OCI-M2 (cell line): ENCODE data around the gene GPRC5B.

Source experiments
- DNase-seq: peaks from one replicate; lab custom pipeline; 2025; ENCODE audit not compliant: unreplicated experiment; lab: John Stamatoyannopoulos, UW

Gene GPRC5B

GRCh38 chr16:19874026-19874425, 10.6 kb downstream of the GPRC5B start:
- no peak for DNase-seq

GRCh38 chr16:19872935-19873334, 11.7 kb downstream of the GPRC5B start:
- DNase-seq, result no peak

DNA sequence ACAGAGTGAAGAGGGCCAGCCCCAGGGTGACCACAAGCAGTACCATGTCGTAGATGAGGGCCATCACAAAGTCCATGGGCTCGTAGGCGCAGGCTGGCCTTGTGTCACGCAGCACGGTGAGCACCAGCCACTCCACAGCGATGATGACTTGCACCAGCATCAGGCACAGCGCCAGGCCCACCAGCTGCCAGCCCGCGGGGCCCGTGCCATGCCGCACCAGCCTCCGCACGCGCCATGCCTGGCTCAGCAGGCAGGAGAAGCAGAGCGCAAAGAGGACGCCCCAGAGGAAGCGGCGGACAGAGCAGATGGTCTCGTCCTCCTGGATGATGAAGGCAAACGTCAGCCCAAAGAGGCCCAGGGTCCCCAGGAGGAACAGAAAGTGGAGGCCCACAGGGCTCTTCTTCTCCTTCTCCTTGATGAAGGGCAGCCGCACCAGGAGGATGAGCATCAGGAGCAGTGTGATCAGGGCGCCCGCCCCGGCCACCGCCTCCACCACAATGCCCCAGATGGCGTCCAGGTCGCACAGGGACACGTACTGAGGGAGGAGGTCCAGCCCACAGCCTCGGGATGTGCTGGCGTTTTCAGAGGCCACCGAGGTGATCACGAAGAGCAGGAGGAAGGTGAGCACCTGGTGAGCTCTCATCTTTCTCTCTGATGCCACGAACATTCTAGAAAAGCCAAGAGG, 12.3 kb downstream of the GPRC5B start:
- no peak for DNase-seq

GRCh38 chr16:19871721-19872120, 12.9 kb downstream of the GPRC5B start:
- no peak for DNase-seq

GRCh38 chr16:19868421-19868820, 16.2 kb downstream of the GPRC5B start:
- DNase-seq, result no peak

- DNase-seq, result no peak
Measured at GRCh38 chr16:19864566-19864965, 20.1 kb downstream of the GPRC5B start.

- DNase-seq, result no peak
Measured at GRCh38 chr16:19863990-19864389, 20.7 kb downstream of the GPRC5B start.

- no peak for DNase-seq
Measured at GRCh38 chr16:19861811-19862327, 22.8 kb downstream of the GPRC5B start.

- DNase-seq, result no peak
Measured at GRCh38 chr16:19861133-19861532, 23.5 kb downstream of the GPRC5B start.

GRCh38 chr16:19860166-19861041, 24.2 kb downstream of the GPRC5B start:
- no peak for DNase-seq

DNA sequence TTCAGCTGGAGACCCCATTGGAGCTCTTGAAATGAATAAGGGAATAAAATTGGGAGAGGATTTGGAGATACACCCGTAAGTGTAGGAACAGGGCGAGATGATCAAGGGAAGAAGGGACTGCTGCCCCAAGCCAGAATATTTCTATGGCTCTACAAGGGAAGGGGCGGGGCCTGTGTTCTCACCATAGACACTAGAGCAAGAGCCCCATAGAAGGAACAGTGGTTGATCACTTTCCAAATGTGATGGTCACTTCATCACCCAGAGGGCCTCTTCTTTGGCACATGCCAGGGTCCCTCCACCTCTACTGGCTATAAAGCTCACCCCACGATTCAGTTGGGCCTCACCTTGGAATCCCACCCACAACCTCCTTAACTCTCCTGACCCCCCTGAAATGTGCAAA, 25.0 kb downstream of the GPRC5B start:
- no peak for DNase-seq

DNA sequence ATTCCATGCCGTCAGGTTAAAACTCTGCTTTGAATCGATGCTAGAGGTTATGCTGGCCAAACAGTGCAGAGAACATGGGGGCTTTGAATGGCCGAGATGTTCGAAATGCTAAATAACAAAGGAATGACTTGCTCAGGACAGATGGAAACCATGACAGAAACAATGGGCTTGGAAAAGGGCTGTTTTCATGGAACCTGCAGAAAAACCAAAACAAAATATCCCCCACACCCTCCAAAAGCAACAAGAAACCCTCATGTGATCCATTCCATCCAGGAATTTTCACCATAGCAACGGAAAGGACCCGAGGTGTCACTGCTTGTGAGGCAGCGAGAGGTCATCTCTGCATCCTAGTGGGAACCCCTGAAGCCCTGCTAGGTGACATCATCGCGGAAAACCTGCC, 25.5 kb downstream of the GPRC5B start:
- DNase-seq, result no peak

- DNase-seq, result no peak
Measured at GRCh38 chr16:19858340-19859018, 26.2 kb downstream of the GPRC5B start.

- no peak for DNase-seq
Measured at GRCh38 chr16:19857593-19858339, 26.9 kb downstream of the GPRC5B start.

GRCh38 chr16:19856120-19856519, 28.5 kb downstream of the GPRC5B start:
- no peak for DNase-seq

DNA sequence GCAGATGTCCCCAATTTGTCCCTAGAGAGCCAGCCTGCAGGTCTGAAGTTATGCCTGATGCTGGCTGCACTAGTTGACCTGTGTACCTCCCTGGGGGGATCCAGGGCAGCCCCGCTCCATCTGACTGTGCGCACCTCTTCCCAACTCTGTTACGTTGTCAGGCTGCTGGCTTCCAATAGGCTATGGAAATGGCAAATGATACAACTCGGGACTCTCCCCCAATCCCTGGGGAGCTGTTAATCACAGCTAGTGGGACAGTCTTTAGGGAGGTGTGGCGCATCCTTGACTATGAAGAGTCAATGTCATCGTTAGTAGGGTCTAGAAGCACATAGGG, 30.1 kb downstream of the GPRC5B start:
- DNase-seq, result no peak

- DNase-seq, result no peak
Measured at GRCh38 chr16:19853742-19854542, 30.7 kb downstream of the GPRC5B start.

- no peak for DNase-seq
Measured at GRCh38 chr16:19853132-19853741, 31.4 kb downstream of the GPRC5B start.

- no peak for DNase-seq
Measured at GRCh38 chr16:19851476-19851875, 33.2 kb downstream of the GPRC5B start.
